Naive B cell (primary cell): ENCODE data around the gene ZNF674. TPM values are rescaled to one million over a fixed set of nuclear protein-coding genes. Genes with fewer than 3 reads are reported as not detected.

ENCODE experiments used
- polyA plus RNA-seq, 6 donors: library from polyadenylated mRNA; unstranded; fragments of 300-500 nt; fragmentation: Illumina TruSeq; gene quantifications; one replicate each; pipeline ENCODE4 v1.2.3, GENCODE V29; 2021; ENCODE audit warnings: low read depth in 6 of 6

ZNF674 gene
- polyA plus RNA-seq, 6 donors from 2014 or later: 0.28 to 1.0 (median 0.57) TPM; not detected in 2

Other genes with a start within 250 kb of the ZNF674 start
- 1 to 10 TPM in 3 of 6 donors, under 1 TPM in 3; 0.88 to 2.4 (median 1.0) TPM for gene CHST7, start 28.3 kb upstream of the ZNF674 start, polyA plus RNA-seq
- gene SLC9A7, start 213.7 kb upstream of the ZNF674 start, polyA plus RNA-seq: 10 to 100 TPM; 13.5 to 60.6 (median 42.5) TPM